RKO (cell line): ENCODE data around the gene CEP128.

Source experiments
- DNase-seq: peaks from one replicate; pipeline ENCODE4 v3.0.0-alpha.2; 2016; ENCODE audit warnings: low spot score

CEP128 gene

DNA sequence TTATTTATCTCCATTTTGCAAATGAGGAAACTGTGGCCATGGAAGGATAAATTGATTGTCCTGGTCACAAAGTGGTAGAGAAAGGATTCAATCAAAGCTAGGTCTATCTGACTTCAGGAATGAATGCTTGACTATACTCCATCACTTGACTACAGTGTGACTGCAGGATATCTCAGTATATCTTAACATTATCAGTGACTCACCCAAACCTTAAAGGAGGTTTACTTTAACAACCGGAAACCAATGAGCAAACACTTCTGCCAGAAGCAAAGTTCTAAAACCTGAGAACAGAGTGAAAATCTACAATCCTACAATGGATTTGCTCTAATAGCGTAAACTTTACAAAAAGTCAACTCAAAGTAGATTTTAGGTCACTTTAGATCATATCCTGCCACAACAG is 277.0 kb downstream of the CEP128 start:
- no peak for DNase-seq

DNA sequence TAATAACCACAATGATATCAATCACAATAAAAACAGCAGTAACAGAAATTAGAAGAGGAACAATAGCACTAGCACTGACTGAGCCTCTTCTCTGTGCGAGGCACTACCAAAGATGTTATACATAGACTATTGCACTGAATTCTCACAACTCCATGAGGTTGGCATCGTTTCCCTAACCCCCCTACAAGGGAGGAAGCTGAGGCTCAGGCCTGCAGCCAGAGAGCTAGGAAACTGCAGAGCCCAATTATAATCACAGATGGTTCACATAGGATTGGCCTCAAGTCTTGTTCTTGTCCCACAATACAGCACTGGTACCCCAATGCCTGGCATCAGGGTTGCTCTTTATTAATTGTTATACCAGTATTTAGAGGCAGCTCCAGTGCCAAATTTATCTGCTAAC is 278.0 kb downstream of the CEP128 start:
- no peak for DNase-seq

DNA sequence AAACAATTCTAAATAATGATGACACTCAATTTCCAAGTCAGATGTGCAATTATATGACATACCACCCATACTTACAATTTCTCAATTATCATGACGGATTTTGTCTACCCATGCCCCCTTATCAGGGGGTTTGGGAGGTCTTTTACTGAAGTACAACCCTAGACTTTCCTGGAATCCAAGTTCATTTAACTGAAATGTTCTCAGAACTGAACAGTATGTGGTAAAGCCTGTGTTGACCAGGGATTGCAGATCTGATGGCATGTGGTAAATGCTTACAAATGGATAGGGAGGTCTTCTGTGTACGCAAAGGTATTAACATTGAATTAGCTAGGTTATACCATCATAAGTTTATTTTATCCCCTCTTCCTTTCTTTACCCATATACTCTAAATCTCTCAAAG is 281.8 kb downstream of the CEP128 start:
- no peak for DNase-seq

DNA sequence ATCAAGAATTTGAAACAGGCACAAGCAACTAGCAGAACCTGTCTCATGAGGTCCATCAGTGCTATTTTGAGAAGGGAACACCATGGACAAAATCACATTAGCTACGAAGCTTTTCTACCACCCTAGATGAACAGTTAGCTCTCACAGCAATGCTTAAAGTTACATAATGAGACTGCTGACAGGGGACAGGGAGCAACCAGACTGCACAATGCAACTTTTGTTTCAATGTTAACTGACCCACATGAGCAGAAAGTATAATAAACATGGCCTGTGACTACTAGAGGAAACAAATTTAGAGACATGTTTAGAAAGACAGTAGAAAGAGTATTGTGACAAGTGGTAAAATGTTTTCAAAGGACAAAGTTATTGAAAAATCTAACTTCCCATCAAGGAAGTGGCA is 282.8 kb downstream of the CEP128 start:
- no peak for DNase-seq

DNA sequence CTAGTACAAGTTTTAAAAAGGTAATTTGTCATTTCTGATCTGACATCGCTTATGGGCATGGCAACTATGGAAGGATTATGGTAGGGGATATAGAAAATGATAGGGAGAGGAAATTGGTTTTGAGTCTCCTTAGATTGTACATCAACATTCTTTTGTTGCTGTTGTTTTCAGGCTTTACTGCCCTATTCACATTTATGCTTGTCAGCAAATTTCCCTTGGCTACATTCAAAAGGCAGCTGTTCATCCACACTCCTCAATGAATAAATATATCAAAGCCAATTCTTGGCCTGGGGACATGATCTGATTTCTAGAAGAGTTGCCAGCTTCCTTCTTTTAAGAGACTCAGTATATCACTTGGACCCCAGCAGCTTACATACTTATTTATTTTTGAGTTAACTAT is 283.4 kb downstream of the CEP128 start:
- no peak for DNase-seq

DNA sequence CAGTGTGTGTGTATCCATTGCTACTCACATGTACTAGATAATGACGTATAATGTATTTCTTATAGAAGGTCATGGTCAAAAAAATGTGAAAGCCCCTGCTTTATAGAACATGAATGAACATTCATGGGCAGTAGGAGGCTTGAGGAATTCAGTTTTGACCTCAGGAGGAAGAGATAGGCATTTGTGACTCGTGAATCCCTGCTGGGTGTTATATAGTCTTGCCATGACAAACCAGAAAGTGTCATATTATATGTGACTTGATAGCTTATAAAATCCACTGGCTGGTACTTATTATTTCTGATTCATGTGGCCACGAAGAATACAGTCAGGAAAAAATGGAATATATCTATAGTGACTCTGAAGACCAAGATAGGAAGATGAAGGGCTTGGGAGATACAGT is 287.6 kb downstream of the CEP128 start:
- DNase-seq: peak; percentile 14

DNA sequence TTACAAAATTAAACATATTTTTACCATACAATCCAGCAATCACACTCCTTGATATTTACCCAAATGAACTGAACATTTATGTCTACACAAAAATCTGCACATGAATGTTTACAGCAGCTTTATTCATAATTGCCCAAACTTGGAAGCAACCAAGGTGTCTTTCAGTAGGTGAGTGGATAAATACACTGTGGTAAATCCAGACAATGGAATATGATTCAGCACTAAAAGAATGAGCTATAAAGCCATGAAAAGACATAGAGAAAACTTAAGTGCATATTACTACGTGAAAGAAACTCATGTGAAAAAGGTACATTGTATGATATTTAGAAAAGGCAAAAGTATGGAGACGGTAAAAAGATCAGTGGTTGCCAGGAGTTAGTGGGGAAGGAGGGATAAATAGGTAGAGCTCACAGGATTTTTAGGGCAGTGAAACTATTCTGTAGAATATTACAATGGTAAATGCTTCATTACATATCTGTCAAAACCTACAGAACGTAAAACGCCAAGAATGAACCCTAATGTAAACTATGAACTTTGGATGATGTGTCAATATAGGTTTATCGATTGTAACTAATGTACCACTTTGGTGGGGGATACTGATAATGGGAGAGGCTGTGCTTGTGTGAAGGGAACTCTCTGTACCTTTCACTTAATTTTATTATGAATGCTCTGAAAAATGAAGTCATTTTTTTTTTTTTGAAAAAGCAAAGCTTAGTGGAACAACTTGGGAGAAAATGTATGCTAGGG is 295.7 kb downstream of the CEP128 start:
- DNase-seq: no peak

DNA sequence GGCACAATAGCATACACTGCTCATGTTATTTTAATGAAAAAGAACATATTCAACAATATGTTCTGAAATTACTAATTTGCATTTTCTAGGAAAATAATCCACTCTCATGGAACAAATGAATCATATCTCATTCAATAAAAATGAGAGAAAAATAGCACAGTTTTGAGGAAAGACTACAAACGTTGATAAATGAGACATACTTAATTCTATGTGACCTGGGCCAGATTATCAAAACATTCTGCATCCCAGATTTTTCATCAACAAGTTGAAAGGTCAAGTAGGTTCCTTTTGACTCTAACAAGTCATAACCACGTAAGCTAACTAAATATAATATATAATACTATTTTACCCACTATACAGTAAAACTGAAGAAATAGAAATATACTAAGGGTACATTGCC is 296.7 kb downstream of the CEP128 start:
- DNase-seq: no peak

DNA sequence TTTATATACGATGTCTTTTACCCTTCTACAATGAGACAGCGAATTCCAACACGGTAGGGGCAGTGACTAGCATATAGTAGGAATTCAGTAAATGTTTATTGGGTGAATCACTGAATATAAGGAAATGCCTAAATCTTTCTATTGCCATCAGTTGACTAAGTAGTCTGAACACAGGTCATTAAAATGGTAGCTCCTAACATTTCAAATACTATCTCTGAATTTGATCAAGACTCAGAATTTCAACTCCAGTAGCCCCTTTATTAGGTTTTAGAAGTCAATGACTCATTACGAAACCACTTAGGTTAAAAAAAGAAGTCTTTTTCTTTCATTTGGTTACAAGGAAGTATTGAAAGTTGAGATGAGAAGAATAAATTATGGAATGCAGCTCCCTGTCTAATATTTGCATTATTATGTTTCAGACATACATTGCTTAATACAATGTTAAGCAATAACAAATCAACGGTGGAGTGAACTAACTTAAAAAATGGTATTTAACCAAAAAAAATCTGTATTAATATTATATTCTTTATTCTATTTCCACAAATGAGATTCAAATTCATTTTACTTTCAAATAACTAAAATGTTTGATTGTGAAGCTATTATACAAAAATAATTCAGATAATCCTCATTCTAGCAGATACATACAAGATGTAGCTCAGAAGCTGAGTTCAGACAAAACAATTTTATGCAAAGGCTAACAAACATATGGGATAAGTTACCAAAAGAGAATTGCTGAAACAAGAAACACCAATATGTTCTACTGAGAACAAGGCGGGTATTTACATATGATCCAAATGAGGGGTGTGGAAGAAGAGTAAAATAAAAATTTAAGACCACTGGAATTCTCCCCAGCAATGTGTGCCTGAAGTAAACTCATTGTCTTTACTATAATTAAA is 302.7 kb downstream of the CEP128 start:
- DNase-seq: peak; percentile 55

DNA sequence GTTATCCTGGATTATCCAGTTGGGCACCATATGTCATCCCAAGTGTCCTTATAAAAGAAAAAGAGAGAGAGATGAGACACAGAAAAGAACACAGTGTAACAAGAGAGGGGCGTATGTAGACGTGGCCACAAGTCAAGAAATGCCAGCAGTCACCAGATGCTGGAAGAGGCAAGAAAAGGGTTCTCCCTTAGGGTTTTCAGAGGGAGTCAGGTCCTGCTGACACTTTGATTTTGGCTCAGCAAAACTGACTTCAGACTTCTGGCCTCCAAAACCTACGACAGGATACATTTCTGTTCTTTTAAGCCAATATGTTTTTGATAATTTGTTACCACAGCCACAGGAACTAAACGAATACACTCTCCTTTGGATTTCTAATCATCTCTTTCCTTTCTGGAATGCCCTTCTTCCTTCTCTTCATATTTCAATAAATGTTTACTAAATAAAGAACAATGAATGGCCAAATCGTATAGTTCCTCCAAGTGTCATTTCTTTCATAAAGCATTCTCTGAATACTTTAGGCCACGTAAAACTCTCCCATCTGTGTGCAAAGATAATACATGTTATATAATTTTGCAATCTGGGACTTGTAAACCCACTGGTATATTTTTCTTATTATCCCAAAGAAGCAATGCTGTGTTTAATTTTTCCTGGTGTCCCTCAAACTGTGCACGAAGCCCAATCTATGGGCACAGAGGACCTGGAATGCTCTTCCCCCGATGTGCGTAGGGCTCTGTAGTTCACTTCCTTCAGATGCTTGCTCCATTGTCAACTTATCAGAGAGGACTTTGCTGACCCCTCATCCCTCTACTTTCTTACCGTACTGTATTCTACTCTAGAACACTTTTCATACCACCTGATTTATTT is 303.6 kb downstream of the CEP128 start:
- DNase-seq: no peak

DNA sequence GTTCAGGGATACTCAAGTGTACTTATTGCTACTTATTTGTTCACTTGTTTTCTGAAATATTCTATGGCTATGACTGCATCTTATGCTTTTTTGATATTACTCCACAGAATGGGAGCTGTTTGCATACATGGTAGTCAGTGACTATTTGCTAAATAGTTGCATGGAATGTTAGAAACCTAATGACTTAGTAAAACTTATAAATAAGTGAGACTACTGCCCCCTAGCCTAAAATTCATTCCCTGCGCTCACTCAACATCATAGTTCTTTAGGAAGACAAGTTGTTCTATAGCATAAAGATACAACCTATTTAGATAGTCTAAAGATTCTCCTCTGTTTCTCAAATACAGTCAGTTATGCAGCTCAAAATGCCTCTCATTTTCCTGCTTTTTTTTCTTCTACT is 305.5 kb downstream of the CEP128 start:
- no peak for DNase-seq

DNA sequence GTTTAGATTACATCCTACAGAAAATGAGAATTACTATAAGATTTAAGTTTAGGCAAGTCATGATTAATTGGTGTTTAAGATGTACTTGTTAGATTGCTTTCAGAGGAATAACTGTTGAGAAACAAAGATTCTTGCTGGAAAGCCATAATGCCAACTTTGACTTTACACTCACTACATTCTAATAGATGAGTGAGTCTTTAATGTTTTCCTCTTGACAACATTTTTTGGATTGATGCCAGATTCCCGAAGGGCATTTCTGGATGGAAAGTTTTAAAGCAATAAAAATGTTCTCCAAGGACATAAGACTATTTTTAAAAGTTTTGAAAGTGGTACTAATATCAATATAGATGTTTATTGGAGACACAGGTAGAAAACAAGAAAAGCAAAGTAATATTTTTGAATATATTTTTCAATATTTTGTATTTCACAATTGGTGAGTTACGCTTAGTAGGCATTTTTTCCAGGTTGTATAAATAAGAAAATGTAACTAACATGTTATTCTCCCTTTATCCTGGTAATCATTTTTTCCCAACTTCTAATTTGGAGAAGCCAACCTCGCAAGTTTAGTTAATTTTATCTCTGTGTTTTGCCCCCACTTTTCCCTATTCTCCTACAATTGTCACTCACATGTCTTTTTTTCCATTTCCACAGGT is 307.3 kb downstream of the CEP128 start:
- no peak for DNase-seq

DNA sequence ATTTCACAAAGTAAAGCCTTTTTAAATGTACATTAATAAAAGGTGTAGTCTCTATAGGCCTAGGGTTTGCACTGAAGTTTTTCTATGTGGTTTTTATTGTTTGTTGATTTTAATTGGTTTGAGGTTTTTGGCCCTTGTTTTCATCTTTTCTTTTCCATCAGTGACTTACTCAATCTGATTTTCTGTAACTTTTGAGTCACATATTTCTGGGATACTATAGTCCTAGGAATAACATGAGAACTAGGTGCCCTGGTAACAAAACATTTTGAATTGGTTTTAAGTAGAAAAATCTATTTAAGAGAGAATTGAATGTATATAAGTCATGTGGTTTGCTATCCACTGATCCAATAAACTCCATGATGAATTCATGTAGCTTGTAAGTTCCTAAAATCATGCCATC is 311.9 kb downstream of the CEP128 start:
- no peak for DNase-seq

DNA sequence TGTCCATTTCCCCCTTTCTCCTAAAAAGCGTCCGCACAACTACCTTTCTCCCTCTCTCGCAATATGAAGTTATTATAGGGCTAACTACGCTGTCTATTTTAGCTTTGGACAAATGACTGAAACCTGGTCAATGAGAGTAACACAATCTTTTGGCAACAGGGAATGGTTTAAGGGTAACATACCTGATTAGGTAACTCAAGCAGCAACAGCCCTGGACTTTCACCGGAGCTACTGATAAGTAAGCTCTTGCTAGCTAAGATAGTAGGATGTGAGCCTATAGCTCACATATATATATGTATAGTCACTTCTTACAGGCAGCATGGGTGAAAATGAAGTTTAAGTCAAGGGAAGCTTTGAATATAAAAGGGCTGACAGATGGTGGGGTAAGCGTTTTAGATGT is 313.0 kb downstream of the CEP128 start:
- DNase-seq: no peak

DNA sequence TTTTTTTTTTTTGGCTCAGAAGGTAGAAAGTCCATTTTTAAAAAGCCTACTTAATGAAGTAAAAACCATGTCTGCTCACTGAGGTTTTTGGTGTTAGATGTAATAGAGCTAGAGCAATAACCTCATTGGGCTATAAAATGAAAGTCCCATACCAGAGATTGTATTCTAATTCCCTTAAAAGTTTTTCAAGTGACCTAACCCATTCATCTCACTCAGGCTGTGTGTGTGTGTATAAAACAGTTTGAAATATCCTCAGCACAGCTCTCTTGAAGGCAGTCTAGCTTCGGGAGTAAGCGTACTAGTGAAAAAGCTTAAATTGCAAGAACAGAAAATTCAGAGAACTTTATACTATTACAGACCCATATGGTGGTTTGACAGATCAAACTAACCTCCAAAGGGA is 313.8 kb downstream of the CEP128 start:
- no peak for DNase-seq

DNA sequence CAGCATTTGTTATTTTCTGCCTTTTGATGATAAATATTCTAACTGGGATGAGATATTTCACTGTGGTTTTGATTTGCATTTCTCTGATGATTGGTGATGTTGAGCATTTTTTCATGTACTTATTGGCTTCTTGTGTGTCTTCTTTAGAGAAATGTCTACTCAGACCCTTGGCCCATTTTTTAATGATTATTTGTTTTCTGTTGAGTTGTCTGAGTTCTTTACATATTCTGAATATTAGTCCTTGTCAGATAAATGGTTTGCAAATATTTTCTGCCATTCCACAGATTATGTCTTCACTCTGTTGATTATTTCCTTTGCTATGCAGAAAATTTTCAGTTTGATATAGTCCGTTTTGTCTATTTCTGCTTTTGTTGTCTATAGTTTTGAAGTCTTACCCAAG is 317.0 kb downstream of the CEP128 start:
- DNase-seq: no peak

DNA sequence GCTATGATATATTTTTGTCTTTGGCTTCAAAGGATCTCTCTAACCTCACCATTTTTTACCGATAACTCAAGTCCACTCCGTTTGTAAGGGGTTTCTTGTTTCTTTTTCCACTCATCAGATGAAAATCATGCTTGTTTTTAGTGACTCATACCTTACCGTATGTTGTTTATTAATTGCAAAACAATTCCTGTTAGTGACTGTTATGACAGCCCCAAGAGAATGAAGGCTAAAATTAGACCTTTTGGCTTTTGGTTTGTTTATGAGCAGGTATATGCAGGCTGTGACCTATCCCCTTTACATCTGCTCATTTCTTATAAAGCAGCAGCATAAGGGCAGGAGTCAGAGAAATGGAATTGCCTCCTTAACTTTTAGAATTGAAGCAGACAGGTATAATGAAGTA is 319.8 kb downstream of the CEP128 start:
- DNase-seq: peak; percentile 25

DNA sequence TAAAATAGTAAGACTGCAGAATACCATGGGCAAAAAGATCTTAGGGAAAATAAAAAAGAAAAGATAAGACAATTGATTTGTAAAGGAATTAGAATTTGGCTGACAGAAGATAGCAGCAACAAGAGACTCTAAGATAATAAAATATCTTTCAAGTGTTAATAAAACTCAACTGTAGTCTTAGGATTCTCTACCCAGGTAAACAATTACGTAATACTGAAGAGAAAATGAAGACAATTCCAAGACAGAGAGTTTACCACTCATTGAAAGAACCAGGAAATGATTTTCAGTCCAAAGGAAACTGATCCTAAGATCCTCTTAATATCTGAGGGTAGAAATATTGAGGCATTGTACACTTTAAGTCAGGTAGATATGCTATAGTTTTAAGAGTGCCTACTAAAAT is 321.1 kb downstream of the CEP128 start:
- no peak for DNase-seq

DNA sequence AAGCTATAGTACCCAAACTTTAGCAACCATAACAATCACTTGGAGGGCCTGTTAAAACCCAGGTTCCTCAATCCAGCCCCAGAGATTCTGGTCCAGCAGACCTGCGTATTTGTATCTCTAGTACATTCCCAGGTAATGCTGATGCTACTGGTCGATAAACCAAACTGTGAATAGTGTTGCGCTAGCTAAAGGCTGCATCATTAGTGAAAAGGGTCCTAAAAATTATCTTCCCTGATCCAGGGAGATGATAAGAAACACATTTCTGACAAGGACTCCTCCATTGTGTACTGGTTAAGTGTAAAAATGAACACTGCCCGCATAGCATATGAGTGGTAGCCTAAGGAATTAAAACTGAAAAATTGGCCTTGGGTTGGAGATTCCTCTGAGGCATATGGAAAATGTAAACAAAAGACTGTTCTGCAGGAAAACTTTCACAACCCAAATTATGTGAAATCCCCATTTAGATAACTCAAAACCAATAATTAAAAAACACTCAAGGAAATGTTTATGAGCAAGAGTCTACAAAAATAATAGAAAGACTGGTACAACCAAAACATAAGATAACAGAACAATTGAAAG is 322.7 kb downstream of the CEP128 start:
- no peak for DNase-seq

DNA sequence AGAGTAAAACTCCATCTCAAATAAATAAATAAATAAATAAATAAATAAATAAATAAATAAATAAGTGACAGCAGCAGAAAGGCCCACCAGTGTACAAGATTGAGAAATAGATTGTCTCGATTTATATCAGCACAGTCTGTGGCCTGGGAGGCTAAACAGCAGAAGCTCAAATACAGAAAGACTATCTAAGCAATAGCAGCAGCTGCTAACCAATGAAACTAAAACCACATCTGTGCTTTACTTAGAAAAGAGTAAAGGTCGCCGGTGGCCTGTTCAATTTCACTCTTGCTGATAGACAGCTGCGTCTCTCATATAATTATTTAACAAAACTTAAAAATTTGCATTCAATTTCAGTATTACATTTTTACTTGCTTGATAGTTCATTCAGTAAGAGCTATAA is 325.7 kb downstream of the CEP128 start:
- no peak for DNase-seq

DNA sequence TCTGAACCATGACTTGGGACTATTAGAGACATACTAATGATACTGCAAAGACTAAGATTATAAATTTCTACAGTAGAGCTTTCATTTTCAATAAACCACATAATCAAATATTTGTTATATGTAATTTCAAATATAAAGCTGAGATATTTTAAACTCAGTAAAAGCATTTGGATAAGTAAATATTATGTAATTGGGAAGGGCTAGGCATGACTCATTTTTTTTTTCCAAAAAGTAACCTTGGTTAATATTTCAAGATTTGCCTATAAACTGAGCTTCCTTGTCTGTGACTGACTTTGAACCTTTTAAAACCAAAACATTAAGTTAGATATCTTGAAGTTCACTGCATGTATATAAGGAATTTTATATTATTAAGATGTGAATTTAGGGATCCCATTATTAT is 332.5 kb downstream of the CEP128 start:
- no peak for DNase-seq

DNA sequence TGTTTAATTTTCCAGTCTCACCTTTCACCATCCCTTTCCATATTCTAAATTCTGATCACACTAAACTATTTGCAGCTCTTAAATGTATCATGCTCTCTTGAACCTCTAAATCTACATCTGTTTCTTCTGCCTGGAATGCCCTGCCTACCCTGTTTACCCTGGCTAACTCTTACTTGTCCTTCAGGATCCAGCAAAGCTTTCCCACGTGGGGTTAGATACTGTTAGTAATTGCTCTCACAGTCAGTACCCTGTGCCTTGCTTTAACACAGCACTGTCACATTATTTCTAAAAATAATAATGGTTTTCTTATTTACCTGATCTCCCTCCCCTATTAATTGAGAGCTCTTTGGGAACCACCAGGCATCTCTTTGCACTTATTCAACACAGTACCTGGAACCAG is 333.0 kb downstream of the CEP128 start:
- no peak for DNase-seq
